Renal cortical epithelial cell (primary cell): ENCODE data around the gene NSL1. TPM values are rescaled to one million over a fixed set of nuclear protein-coding genes. Genes with fewer than 3 reads are reported as not detected.

Experiments used
- DNase-seq: peaks from one replicate; pipeline ENCODE4 v3.0.0-alpha.2; 2011; ENCODE audit warnings: low read depth
- total RNA-seq: library from RNA; depleted of rRNA; stranded (reverse); fragments of >200 nt; gene quantifications from 2 replicates; pipeline ENCODE4 v1.2.3, GENCODE V29; 2014

Gene NSL1
- total RNA-seq = 31.8 and 38.4 TPM in 2 replicates

- DNase-seq = peak; percentile 73
Measured at GRCh38 chr1:212791676-212792395, at the start of gene NSL1, which contains the start of gene TATDN3. TSS of gene NSL1 (minus strand) at chr1:212791777. CDS start at chr1:212791763, 14 bp downstream. TSS of gene TATDN3 (plus strand) at chr1:212791894. CDS start at chr1:212791922, 28 bp downstream.

GRCh38 chr1:212838145-212838544 is 46.6 kb upstream of the NSL1 start:
- no peak for DNase-seq

- DNase-seq = peak; percentile 79
Measured at GRCh38 chr1:212833211-212834207, 41.9 kb upstream of the NSL1 start.

GRCh38 chr1:212828395-212828794 is 36.8 kb upstream of the NSL1 start:
- no peak for DNase-seq

- DNase-seq = no peak
Measured at GRCh38 chr1:212827831-212828278, 36.3 kb upstream of the NSL1 start.

GRCh38 chr1:212827171-212827776 is 35.7 kb upstream of the NSL1 start:
- DNase-seq = no peak

- no peak for DNase-seq
Measured at GRCh38 chr1:212825798-212826452, 34.3 kb upstream of the NSL1 start.

GRCh38 chr1:212824201-212824600 is 32.6 kb upstream of the NSL1 start:
- no peak for DNase-seq

GRCh38 chr1:212822956-212823355 is 31.4 kb upstream of the NSL1 start:
- no peak for DNase-seq

GRCh38 chr1:212820969-212821368 is 29.4 kb upstream of the NSL1 start:
- DNase-seq = no peak

GRCh38 chr1:212819726-212820125 is 28.1 kb upstream of the NSL1 start:
- DNase-seq = no peak

GRCh38 chr1:212816567-212817278 is 25.1 kb upstream of the NSL1 start:
- DNase-seq = no peak

- DNase-seq = peak; percentile 34
Measured at GRCh38 chr1:212814537-212815334, 23.2 kb upstream of the NSL1 start.

GRCh38 chr1:212805767-212806166 is 14.2 kb upstream of the NSL1 start:
- no peak for DNase-seq

- no peak for DNase-seq
Measured at GRCh38 chr1:212797681-212798080, 6.1 kb upstream of the NSL1 start.

- no peak for DNase-seq
Measured at GRCh38 chr1:212794561-212795014, 3.0 kb upstream of the NSL1 start.

GRCh38 chr1:212792396-212792908 is 875 bp upstream of the NSL1 start:
- DNase-seq = no peak

GRCh38 chr1:212791261-212791675 is 309 bp downstream of the NSL1 start:
- DNase-seq = peak; percentile 47

- DNase-seq = no peak
Measured at GRCh38 chr1:212785871-212786270, 5.7 kb downstream of the NSL1 start.

- DNase-seq = no peak
Measured at GRCh38 chr1:212783976-212784375, 7.6 kb downstream of the NSL1 start.
